Left lung (tissue), 10 donors: ENCODE measurements around the gene KLHDC9. TPM values are rescaled to one million over a fixed set of nuclear protein-coding genes. Genes with fewer than 3 reads are reported as not detected.

Experiments
- ATAC-seq: fragments of 200-7000 bp; cut with Tn5 transposase; one replicate; pipeline ENCODE4 v1.9.1; 2020; ENCODE audit warnings: moderate library complexity
- DNase-seq, 4 donors: peaks; one replicate each; pipeline ENCODE4 v3.0.0-alpha.2; 2013 to 2020
- H3K27ac ChIP-seq, 2 donors: fragments of 200-600 bp; sonication (generic) in 1 of 2; one replicate each; pipeline versions ENCODE4 v1.5.0 to v1.8.0; 2020 to 2021
- H3K27me3 ChIP-seq, 2 donors: fragments of 200-600 bp; sonication (generic) in 1 of 2; one replicate each; pipeline versions ENCODE4 v1.5.0 to v1.8.0; 2020 to 2021
- H3K36me3 ChIP-seq, 2 donors: fragments of 200-600 bp; sonication (generic) in 1 of 2; one replicate each; pipeline versions ENCODE4 v1.5.0 to v1.8.0; 2020 to 2021
- H3K4me1 ChIP-seq, 2 donors: fragments of 200-600 bp; one replicate each; pipeline ENCODE4 v1.8.0; 2021
- H3K4me3 ChIP-seq, 2 donors: fragments of 200-600 bp; sonication (generic) in 1 of 2; one replicate each; pipeline versions ENCODE4 v1.5.0 to v1.8.0; 2020 to 2021; ENCODE audit warnings: mild to moderate bottlenecking in 1 of 2
- H3K9me3 ChIP-seq, 2 donors: fragments of 200-600 bp; sonication (generic) in 1 of 2; one replicate each; pipeline versions ENCODE4 v1.5.0 to v1.8.0; 2020 to 2021
- intact Hi-C, 2 donors: fragments of 100-400 bp; cut with DNase I; formaldehyde crosslinking; loops; one replicate each; pipeline versions ENCODE4 v1.11.2 to v1.14.2; 2022
- polyA plus RNA-seq, 6 donors: library from polyadenylated mRNA; unstranded; fragments of 120-200 nt; gene quantifications; one replicate each; pipeline ENCODE4 v1.2.1, GENCODE V29; 2013; ENCODE audit not compliant: insufficient read length in 6 of 6
- total RNA-seq, 2 donors: library from RNA; stranded (reverse); fragmentation: NEBNext Ultra II Directional; extraction: Animal tissue kit (Norgen Biotek cat#: 25700); gene quantifications; one replicate each; pipeline ENCODE4 v1.2.1, GENCODE V29; 2021
- TF ChIP-seq, protein P1 (sequence below), 2 donors: fragments of 200-600 bp; sonication (generic) in 1 of 2; IDR thresholded peaks; one replicate each; pipeline versions ENCODE4 v1.5.0 to v1.8.0; 2021; ENCODE audit warnings: antibody characterized with exemption in 2 of 2
- donor health status: DM: no; HTN: yes; CAD: no.
- donor health status: DM: no; HTN: no; CAD: no.

KLHDC9 gene
- total and polyA plus RNA-seq, 8 donors: 4.3 to 10.3 (median 5.1) TPM

DNA sequence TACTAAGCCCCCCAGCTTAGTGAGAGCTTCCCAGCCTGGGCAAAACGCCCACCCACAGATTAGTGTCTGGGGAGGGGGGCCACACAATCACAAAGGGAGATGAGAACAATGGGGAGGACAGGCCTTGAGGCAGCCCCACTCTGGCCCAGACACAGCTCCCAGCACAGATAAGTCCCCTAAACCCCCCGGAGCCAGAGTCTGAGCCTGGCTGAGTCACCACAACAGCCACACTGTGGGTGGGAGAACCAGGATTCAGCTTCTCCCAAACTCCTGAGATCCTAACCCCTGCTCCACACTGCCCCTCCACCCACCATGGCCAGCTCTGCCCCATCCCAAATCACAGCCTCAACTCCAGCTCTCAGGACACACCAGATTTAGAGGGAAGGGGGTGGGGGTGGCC, 13.0 kb upstream of the KLHDC9 start:
- ATAC-seq (no peak), DNase-seq (no peak)
- Histone ChIP-seq H3K9me3 (no peaks in the 10 kb centered on the region), H3K4me1 (peaks cover 5 to 47% of the 10 kb centered on the region in 2 donors), H3K36me3 (no peaks in the 10 kb centered on the region), H3K27me3 (no peaks in the 10 kb centered on the region), H3K27ac (no peak overlapping the region), H3K4me3 (no peak overlapping the region)
- intact Hi-C loops: no loop called here
- TF ChIP-seq, protein P1, sequence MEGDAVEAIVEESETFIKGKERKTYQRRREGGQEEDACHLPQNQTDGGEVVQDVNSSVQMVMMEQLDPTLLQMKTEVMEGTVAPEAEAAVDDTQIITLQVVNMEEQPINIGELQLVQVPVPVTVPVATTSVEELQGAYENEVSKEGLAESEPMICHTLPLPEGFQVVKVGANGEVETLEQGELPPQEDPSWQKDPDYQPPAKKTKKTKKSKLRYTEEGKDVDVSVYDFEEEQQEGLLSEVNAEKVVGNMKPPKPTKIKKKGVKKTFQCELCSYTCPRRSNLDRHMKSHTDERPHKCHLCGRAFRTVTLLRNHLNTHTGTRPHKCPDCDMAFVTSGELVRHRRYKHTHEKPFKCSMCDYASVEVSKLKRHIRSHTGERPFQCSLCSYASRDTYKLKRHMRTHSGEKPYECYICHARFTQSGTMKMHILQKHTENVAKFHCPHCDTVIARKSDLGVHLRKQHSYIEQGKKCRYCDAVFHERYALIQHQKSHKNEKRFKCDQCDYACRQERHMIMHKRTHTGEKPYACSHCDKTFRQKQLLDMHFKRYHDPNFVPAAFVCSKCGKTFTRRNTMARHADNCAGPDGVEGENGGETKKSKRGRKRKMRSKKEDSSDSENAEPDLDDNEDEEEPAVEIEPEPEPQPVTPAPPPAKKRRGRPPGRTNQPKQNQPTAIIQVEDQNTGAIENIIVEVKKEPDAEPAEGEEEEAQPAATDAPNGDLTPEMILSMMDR (IDR thresholded peaks at IDR 0.05): no peak

DNA sequence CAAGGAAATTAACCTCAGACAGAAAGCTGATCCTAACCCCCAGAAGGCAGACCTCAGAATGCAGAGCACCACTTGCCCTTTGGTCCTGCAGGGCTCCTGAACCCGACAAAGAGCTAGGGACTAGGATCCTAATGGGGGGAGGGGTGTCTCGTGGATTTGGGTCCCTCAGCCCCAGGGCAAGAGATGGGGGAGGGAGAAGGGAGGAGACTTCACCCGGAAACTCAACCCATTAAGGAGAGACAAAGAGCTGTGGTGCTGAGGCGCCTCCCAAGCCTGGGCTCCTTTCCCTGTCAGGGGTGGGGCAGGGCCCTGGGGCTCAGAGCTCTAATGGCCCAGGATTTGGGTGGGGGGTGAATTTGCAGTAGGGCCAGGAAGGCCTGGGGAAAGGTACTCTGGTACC, 11.7 kb upstream of the KLHDC9 start:
- DNase-seq (no peak), ATAC-seq (no peak)
- H3K36me3 ChIP-seq: no peaks in the 10 kb centered on the region
- intact Hi-C loops: no loop called here
- H3K9me3 ChIP-seq: no peaks in the 10 kb centered on the region
- TF ChIP-seq, protein P1 (IDR thresholded peaks at IDR 0.05): no peak
- H3K27me3 ChIP-seq: no peaks in the 10 kb centered on the region
- H3K4me3 ChIP-seq: no peak overlapping the region
- no peak overlapping the region for H3K27ac ChIP-seq
- H3K4me1 ChIP-seq: peaks cover 5 to 38% of the 10 kb centered on the region in 2 donors

DNA sequence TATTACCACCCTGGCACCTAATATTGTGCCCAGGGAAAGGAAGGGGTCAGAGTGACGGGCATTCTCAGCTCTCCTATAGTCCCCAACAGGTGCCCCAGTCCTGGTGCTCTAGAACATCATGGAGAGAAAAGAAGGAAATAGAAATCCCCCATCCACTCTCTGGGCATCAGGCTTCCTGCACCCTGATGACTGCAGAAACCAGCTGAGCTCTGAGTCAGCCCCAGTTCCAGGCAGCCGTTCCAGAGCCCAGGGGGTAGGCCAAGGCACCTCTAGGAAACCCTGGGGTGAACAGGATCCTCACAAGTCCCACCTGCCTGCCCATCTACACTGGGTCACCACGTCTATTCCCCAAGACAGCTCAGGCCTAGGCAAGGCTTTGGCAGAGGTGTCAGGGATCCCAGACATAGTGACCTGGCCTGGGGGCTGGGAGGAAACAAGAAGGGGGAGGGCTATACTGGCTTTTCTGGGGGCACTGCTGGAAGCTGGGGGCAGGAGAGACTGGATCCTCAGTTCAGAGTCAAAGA, 9.5 kb upstream of the KLHDC9 start:
- H3K9me3 ChIP-seq: no peaks in the 10 kb centered on the region
- H3K36me3 ChIP-seq: no peaks in the 10 kb centered on the region
- intact Hi-C loops: no loop called here
- TF ChIP-seq, protein P1 (IDR thresholded peaks at IDR 0.05): no peak
- no peaks in the 10 kb centered on the region for H3K27me3 ChIP-seq
- H3K4me3 ChIP-seq: peak overlapping the region; percentile 9 to 40
- H3K4me1 ChIP-seq: peaks cover 0 to 25% of the 10 kb centered on the region in 2 donors
- ATAC-seq: peak; percentile 62
- DNase-seq: no peak
- peak overlapping the region; percentile 44 to 50 for H3K27ac ChIP-seq

DNA sequence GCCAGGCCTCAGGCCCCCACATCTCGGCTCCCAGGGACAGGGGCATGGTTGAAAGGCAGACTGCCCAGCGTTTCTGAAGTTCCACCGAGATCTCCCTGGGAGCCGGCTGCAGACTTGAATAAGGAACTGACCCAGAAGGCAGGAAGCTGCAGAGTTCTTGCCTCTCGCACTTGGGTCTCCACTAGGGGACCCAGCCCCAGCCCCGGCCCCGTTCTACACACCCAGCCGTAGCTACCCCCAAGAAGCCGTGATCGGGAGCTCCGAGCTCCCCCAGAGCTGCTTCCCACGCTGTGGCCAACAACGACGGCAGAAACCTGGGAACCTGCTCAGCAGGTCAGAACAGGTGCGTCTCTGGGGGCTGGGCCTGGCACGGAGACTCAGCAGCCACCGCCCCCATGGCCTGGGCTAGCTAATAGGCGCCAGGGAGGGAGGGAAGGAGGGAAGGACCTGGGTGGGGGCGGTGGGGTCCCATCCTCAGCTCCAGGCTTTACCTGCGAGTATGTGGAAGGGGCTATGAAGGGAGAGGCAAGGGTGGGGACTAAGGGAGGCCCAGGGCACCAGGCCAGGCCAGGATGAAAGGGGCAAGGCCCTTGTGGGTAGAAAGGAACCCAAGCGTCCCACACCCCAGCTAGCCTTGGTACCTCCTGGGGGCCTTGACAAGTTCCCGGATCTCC, 8.8 kb upstream of the KLHDC9 start, which contains the start of gene NECTIN4:
Gene NECTIN4 (minus strand): TSS at position 308 of the 674 bp plus-strand sequence. CDS start 262 bp downstream, at position 46.
- ATAC-seq (peak; percentile 89), DNase-seq (peak in 3 of 4 donors; percentile 74 to 85 (median 85))
- intact Hi-C loops: no loop called here
- Histone ChIP-seq H3K4me3 (peak within 1 kb of the TSS; percentile 9 to 40), H3K9me3 (no peaks in the 10 kb centered on the region), H3K36me3 (no peaks in the 10 kb centered on the region), H3K4me1 (peaks cover 0 to 18% of the 10 kb centered on the region in 2 donors), H3K27ac (peak within 1 kb of the TSS; percentile 44 to 50), H3K27me3 (no peaks in the 10 kb centered on the region)
- TF ChIP-seq, protein P1 (IDR thresholded peaks at IDR 0.05): no peak

DNA sequence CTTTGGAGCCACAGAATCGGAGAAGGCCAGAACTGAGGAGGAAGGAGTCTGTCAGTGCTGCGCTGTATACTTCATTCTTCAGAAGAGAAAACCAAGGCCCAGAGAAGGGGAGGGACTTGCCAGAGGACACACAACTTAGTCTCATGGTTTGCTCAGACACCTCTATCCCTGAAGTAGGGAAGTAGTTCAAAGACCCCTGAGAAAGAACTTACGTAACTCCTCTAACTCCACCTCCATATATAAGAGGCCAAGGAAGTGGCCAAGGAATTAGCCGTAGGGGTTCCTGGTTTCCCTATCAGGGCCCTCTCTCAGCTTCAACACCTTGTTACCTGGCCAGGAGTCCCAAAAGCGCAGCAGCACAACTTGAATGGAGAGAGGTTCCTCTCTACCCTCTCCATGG, 8.2 kb upstream of the KLHDC9 start:
- intact Hi-C loops: no loop called here
- Histone ChIP-seq H3K36me3 (no peaks in the 10 kb centered on the region), H3K4me1 (peaks cover 0 to 14% of the 10 kb centered on the region in 2 donors), H3K4me3 (no peak overlapping the region), H3K9me3 (no peaks in the 10 kb centered on the region), H3K27me3 (no peaks in the 10 kb centered on the region), H3K27ac (peak overlapping the region in 1 of 2 donors; percentile 50)
- no peak for DNase-seq
- ATAC-seq: peak; percentile 1
- TF ChIP-seq, protein P1 (IDR thresholded peaks at IDR 0.05): no peak
